Activated gamma-delta T cell treated with Interleukin-2 at 50 U/mL for 16 hours (primary cell): ENCODE measurements around the gene ABCB11.
"Not testable (repeated sequence)": the region's sequence is repeated elsewhere in the genome, so short reads cannot be mapped to it uniquely, and the experiment has no call there.

Experiments used
- DNase-seq: peaks from one replicate; pipeline ENCODE4 v3.0.0-alpha.2; 2020

Gene ABCB11

DNA sequence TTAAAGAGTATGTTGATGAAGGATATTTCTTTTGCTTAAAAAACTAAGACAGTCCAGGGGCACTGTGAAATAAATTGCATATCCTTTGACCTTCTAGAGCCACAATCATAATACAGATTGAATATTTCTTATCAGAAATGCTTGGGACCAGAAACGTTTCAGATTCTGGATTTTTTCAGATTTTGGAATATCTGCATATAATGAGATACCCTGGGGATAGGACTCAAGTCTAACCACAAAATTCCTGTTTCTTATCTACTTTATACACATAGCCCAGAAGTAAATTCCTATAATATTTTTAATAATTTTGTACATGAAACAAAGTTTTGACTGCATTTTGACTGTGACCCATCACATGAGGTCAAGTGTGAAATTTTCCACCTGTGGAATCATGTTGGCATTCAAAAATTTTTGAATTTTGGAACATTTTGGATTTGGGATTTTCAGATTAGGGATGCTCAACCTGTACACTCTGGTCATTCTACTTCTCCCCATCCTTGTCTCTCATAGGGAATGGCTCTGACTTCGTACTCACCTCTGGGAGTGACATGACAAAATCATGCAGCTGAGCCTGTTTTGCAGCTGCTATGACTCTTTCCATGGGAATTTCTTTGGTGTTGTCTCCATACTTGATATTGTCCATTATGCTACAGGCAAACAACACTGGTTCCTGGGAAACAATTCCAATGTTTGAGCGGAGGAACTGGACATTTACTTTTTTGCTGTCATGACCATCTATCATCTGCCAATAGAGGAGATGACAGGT lies 104.3 kb downstream of the ABCB11 start:
- DNase-seq = no peak

DNA sequence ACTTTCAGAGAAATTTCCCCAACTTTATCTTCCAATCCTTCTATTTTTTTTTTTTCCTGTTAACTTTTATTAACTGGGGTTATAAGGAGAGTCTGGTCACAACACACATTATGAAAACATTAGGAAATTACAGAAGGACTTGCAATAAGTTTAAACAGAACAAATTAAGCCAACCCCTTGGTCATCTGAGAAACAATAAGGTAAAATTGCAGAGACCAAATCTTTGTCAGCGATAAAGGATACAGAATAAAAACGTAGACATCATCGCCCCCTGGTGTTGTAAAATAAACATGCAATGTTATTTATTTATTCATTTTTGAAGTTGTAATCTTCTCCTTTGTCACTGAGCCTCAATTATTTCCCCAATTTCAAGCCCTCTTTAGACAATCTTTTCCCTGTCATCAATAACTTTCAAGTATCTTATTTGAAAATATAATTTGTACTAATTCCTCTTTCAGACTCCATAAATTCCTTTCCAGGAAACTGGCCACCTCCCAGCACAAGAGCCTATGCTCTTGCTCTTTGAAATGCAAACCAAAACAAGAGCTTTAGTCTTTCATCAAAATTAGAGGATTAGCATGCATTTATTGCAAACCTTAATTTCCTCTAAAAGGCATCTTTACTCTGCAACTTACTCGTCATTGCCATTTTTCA lies 110.5 kb downstream of the ABCB11 start:
- DNase-seq = no peak

DNA sequence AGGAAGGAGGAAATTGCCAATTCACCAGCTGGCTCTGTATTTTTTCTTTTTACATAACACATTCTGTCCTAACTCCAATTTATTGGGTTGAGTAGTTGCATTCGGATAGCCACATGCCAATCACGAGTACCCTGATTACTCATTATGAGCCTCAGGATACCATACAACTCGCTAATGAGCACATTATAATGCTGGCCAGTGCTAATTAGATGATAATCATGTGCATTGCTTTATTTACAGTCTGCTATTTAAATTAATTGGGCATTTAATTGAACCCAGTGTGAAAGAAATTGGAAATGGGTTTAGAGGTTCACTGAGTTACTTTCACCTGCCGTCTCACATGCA lies 114.8 kb downstream of the ABCB11 start:
- no peak for DNase-seq

DNA sequence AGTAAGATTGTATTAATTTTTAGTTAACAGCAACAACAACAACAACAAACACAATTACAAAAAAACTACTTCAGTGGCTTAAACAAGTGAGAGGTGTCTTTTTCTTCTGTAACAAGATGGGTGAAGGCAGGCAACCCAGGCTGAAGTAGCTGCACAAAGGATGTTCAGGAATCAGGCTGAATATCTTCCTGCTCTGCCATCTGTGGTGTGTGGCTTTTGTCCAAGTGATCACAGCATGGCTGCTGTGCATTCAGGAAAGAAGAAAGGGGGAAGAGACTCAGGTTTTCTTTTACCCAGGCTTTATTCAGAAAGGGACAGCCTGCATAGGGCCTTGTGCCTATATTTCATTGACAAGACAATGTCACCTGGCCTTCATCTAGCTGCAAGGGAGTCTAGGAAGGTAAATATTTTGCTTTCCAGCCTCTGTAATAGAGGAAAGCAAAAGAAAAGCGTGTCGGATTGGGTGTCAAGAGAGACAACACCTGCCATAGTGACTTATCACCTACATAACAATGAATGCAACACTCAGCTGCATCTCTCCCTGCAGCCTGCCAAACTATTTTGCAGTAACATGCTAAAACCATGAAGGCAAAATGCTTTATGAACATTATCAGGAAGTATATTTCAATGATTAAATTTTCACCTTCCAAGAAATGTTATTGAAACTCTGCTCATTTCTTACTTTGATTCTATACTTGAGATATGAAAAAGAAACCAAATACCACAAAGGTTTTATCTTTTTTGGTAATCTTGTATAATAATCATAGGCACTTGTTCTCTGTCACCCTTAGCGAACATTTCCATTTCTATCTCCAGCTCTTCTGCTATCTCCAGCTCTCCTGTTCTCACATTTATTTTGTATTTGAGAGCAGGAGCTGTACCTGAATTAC lies 115.4 kb downstream of the ABCB11 start:
- no peak for DNase-seq

DNA sequence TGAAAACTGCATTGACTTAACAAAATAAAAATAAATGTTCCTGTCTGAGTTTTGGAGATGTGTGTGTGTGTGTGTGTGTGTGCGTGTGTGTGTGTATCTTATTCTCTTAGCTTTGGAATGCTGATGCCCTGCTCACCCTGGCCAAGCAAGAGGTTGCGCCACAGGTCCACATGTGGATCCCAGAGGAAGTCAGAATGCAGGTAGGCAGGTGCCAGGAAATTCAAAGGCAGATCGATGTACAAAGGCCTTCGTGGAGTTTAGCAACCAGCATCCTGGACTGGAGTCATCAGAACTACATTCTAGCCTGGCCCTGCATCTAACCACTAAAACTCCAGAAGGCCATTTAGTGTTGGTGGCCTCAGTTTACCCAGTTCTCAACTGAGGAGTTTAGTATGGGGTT lies 117.6 kb downstream of the ABCB11 start:
- DNase-seq = no peak

DNA sequence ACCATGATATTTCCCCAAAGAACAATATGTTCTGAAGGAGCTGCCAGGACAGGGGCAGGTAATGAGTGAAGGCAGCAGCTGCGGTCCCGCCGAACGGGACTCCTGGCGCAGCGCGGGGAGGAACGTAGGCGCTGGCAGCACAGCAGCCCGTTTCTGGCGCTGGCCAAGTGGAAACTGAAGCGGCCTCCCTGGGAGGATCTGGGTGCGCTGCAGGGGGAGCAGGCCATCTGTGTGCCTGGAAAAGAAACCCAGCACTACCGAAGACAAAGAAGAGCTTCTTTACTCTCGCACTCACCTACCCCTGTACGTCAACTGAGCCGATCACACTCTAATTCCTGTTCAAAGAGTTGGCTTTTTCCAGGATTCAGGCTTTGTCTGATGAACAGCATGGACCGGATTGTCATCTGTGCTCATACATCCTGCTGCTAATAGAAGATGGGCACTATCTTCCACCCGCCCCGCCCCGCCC lies 118.2 kb downstream of the ABCB11 start:
- DNase-seq = no peak

DNA sequence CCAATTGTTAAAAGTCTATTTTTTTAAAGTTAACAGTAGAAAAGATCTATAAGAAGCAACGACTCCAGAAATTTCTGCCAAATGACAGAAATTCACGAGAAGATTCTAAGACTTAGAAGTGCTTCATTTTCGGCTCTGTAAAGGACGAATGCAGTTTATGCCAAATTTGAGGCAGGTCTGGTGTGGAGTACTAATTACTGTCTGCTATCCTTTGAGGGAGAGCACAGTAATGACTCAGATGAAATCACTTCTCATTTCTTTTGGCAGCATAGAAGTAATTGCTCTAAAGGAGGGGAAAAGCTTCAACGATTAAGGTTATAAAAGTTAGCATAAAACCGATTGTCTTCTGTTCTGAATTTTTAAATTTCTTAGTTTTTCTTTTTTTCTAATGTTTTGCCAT lies 118.7 kb downstream of the ABCB11 start:
- DNase-seq = no peak

DNA sequence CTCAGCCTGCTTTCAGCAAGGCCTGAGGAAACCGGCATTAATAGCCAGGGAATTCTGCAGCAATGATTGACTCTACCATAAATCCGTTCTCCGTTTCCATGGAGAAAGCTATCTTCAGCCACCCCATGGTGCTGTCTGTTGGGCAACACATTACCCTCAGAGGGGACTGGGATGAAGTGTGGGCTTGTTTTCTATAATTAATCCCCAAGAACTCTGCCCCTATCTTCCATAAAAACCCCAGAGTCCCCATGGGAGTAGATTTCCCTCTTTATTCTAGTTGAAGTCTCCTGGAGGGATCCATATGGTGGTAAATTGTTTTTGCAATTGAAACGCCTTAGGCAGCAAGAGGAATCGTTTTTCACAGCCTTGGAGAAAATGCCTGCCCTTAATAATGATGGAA lies 120.8 kb downstream of the ABCB11 start:
- DNase-seq = no peak

DNA sequence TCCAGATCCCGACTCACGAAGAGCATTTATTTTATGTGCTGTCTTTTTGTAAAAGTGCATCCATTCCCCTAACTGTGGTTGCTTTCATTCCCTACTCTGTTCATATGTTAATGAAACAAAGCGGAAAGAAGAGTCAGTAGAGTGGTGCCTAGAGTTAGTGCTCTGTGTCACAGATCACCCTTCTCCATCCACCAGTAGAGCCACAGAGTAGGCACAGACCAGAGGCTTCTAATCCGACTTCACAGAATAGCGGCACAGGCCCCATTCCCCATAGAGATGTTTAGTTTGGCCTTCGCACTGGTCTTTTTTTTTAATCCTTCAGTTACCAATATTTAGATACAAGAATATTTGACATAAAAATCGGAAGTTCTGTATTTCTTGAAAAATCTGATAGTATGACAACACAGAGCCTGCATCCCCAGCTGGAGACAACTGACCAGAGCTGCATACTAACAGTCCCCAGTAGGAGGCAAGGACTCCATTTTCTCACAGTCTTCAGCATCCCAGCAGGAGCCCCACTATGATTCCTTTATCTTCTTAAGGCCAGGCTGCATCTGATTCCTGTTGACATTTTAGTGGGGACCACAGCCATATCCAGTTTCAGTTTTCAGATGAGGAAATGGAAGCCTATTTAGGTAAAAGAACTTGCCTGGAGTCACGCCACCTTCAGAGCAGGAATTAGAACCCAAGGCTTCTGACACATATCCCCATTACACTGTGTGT lies 123.0 kb downstream of the ABCB11 start:
- no peak for DNase-seq

DNA sequence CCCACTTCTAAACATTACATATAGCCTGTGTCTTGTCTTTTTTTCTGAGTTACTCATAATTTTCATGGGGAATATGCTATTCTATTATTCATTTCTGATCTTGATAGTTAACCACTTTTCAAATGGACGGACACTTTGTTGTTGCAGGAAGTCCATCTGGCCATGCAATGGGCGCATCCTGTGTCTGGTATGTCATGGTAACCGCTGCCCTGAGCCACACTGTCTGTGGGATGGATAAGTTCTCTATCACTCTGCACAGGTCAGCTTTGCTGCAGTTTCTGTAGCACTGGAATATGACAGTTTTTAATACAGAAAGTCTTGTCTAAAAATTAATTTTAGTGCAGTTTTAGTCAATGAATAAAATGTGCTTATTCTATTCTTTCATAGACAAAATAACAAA lies 126.8 kb downstream of the ABCB11 start:
- no peak for DNase-seq

DNA sequence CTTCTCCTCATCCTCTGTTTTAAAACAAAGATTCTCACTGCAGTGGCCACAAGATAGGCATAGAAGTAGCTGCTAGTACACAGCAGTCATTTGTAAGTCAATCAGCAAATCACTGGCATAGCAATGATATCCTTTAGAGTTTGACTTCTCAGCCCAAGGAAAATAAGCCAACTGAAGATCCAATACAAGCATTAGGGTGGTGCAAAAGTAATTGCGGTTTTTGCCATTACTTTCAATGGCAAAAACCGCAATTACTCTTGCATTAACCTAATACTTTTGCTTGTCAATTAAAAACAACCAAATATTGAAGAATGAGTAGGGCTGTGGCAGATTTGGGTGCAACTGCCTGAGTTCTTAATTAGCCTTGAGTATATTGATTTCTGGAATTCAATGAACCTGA lies 127.2 kb downstream of the ABCB11 start:
- no peak for DNase-seq

DNA sequence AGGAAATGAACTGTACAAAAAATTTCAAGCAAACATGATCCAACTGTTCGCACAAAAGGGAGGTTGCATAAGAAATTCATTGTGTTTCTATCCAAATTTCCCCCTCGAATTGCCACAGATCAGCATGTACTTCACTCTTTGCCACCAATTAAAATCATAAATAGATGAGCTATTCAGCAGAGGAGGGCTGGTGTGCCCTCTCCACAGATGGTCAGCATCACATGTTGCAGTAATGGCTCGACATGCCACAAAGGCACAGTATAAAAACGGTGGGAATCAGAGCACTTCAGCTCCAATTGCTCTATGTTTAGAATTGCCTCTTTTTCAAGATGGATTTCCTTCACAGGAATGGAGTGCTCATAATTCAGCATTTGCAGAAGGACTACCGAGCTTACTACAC lies 130.1 kb downstream of the ABCB11 start, which contains the start of gene G6PC2:
G6PC2 (plus strand) TSS at position 289 of the 400 bp plus-strand sequence; CDS start at position 330, 41 bp downstream.
- no peak for DNase-seq

DNA sequence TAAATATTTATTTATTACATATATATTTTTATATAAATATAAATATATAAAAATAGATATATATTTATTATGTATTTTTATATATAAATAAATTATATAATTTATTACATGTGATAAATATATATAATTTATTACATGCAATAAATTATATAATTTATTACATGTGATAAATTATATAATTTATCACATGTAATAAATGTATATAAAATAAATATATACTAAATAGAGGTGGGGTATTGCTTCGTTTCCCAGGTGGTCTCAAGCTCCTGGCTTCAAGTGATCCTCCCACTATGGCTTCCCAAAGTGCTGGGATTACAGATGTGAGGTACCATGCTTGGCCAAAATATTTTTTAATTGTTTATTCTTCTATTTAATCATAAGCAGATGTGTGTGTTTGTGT lies 133.7 kb downstream of the ABCB11 start:
- DNase-seq = no peak

DNA sequence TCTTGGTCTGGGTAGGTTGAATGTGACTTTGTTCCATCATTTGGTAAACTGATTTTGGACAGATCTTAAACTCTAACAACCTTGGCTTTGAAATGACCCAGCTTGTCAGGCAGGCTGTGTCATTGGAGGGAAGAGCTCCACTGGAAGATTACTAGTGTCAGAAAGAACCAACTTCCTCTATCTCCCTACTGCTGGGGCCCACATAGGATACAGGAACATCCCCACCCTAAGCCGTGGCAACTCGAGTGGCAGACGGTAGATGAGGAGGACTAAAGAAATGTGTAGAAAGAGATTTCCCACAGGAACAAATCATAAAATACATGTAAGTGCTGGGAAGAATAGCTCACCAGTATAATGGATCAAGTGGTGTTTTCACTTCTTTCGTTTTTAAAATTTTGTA lies 134.3 kb downstream of the ABCB11 start:
- no peak for DNase-seq

DNA sequence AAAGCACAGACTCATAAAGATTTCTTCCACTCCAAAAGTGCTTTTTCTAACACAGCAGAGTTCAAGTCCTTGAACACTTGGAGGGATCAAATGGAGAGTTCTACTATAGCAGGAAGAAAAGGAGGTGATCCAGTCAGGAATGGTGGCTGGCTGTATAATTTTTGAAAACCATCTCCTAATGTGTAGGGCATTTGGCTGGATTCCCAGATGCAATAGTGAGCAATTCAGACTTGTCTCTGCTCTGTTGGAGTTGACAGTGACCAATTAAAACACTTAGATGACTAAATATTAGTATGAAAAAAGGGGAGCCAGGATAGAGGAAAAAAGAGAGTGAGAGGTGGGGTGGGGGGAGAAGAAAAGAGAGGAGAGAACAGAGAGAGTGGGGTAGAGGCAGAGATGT lies 135.4 kb downstream of the ABCB11 start:
- DNase-seq = no peak

DNA sequence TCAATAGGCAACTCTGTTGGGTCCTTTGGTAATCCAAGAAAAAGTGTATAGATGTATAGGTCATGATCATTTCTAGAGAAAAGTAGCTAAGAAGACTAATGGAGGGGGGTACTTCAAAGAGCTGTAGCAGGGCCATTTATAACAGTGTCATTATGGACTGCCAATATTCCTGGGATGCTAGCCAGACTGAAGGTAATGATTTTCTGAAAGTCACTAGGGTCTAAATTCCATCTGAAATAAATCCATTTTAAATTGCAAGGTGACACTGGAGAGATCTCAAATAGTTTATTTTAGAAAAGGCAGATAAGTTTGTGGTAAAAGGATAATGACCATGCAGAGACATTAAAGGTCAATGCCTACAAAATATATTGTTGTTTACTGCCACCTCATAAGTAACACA lies 136.4 kb downstream of the ABCB11 start:
- DNase-seq = no peak

DNA sequence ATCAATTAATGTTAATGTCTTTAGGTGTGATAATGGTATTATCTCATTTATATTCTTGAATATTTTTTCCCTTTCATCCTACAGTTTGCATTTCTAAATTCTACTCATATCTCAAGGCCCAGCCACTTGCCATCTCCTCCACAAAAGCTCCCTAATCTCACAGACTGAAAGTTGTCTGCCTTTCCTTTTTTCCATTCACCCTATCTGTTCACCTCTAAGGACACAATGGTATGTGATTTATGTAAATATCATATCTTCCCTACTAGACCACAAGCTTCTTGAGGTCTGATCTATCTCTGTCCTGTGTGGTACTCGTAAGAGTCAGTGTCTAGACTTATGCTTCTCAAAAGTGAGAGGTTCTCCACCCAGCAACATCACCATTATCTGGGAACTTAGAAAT lies 137.0 kb downstream of the ABCB11 start:
- no peak for DNase-seq

DNA sequence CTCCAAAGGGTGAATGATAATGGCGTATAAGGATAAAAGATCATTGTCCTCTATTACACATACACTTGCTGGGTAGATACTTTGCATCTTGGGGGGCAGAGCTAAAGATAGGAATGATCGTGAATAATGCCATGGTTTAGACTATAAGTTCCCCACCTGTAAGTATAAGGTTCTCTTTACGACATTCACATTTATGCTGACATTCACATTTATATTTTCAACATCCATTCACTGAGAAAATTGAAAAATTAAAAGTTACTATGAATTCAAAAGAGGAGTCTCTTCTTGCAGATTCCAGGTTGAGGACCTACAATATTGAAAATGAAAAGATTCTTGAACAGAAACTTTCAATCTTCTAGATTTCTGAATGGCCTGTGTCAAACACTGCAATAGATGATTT lies 138.8 kb downstream of the ABCB11 start:
- DNase-seq = no peak

DNA sequence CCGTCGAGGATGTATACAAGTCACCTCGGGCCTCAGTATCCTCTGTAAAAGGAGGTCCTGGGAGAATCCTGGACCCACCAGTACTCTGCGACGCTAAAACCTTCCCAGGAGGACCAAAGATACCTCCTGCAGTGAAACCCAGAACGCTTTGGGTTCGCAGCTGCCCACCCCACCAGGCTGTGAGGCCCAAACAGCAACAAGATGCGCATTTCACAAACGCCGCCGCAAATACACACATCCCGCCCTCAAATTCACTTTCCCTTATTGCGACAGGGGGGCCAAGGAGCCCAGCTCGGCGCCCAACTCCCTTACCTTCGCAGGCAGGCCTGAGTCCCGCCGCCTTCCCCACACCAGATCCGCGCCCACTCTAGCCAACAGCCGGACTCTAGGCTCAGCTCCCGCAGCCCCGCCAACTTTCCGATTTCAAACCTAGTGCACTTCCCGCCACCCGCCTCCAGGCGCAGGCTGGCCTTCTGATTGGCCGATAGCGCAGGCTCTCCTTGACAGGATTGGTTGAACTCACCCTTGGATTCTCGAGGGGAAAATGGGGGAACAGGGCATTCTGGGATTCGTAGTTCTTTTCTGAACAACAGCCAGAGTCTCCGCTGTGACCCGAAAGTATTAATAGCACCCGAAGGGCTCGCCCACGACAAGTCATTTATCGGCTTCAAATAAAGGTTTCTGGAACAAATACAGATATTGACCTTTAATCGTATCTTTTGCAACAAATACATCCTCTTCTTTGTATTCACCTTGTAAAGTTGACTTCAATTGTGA lies 140.9 kb downstream of the ABCB11 start, which contains the start of gene SPC25:
SPC25 (minus strand) TSS at position 425 of the 777 bp plus-strand sequence. CDS start 911 bp downstream, outside the sequence.
- peak; percentile 80 for DNase-seq

DNA sequence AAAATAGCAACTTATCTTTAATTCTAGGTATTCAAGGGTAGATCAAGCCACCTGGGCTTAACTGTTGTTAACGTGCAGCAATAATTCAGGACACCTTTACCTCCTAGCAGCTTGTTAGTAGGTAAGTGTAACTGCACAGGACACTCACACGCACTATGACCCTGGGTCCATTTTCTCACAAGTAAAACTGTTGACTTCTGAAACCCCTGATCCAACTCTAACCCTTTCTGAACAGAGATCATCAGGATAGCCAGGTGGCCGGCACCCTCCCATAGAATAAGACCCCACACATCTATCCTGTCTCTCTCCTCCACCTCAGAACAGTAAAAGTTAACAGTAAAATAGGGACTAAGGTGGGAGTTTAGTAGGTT lies 141.5 kb downstream of the ABCB11 start:
- DNase-seq = no peak

DNA sequence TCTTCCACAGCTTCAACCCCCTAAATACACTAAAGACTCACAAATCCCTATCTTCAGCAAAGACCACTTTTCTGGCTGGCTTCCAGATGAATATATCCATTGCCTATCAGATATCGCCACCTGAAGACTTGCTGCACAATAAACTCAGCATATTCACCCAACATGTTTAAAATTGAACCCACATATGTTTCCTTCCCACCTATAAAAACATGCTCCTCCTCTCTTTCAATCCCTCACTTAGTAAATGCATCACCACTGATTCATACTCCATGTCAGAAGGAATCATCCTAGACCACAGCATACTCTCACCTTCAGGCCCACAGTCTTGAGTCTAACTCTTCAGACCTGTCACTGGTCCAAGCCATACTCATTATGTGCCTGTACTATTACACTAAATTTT lies 146.1 kb downstream of the ABCB11 start:
- no peak for DNase-seq

DNA sequence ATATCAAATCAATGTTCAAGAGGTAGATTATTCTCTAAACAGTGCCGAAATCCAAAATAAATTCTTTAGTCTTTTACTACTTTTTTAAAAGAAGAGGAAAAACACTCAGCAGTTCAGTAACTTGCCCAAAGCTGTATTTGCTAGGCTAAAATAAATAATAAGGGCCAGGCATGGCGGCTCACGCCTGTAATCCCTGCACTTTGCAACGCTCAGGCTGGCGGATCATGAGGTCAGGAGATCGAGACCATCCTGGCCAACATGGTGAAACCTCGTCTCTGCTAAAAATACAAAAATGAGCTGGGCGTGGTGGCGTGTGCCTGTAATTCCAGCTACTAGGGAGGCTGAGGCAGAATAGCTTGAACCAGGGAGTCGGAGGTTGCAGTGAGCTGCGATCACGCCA lies 149.0 kb downstream of the ABCB11 start:
- DNase-seq = not testable (repeated sequence)
